ENCODE measurements around the gene IFT27.

- TF ChIP-seq EP300 (conservative IDR thresholded peaks at IDR 0.05; ENCODE audit: poor library complexity, severe bottlenecking) (no peak), SMC3 (conservative IDR thresholded peaks at IDR 0.05; ENCODE audit: poor library complexity) (no peak), CTCF (IDR thresholded peaks at IDR 0.05; ENCODE audit: poor library complexity, severe bottlenecking) (no peak), TAF1 (IDR thresholded peaks at IDR 0.05; ENCODE audit: low read depth) (no peak), RAD21 (conservative IDR thresholded peaks at IDR 0.05) (no peak)
These were observed 14.2 kb downstream of the IFT27 start for GRCh38 chr22:36761553-36762240.
